PC-9 (cell line): ENCODE results near the gene MLYCD.

Experiments
- CTCF ChIP-seq: fragments of 200-600 bp; sonication (generic); conservative IDR thresholded peaks from 2 replicates; pipeline ENCODE4 v1.6.1; 2017; ENCODE audit warnings: mixed run types, antibody characterized with exemption, mild to moderate bottlenecking, moderate library complexity
- EZH2 ChIP-seq: fragments of 200-600 bp; sonication (generic); IDR thresholded peaks from 2 replicates; pipeline ENCODE4 v1.8.0; 2017; ENCODE audit warnings: antibody characterized with exemption, low read depth

DNA sequence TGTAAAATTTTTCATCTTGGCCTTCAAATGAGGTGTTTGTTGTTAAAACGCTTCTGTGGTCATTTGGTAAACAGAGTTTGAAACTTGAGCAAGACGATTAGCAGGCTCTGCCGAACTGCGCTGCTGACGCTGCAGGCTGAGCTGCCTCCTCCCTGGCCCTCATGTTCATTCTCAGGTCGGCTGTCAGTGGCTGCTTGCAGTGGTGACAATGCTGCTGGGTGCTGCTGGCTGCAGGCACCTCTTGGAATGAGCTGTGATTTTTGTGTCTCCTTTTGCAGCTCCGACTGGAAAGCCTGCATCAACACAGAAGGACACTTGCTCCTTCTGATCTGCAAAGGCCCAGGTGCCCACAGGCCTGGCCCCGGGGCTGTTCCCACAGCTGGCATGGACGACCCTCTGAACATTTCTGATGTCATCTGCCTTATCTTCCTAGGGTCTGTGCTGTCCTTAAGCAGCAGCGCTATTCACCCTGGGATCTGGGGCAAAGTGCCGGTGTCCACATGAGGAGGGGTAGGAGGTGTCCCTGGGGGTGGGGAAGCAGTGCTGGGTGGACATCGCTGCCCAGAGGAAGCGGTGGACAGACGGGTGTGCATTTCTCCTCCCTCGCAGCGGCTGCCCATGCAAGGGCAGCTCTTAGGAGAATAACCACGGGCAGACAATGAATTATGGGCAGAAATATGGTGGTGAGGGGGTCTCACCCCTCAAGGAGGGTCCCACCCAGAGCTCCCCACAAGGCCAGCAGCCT is 31.1 kb downstream of the MLYCD start:
- TF ChIP-seq CTCF (no peak), EZH2 (no peak)
